HG03565 (cell line): ENCODE results near the gene WASL.

Experiments used
- ATAC-seq: cut with Tn5 transposase; IDR thresholded peaks from one replicate; pipeline ENCODE4 v1.9.1; 2021; ENCODE audit warnings: mild to moderate bottlenecking, moderate library complexity; ENCODE audit not compliant: unreplicated experiment

The WASL gene

GRCh38 chr7:123695944-123696677 lies 52.7 kb downstream of the WASL start:
- no peak for ATAC-seq

GRCh38 chr7:123692471-123692877 lies 56.3 kb downstream of the WASL start:
- no peak for ATAC-seq

- ATAC-seq, result no peak
Measured at GRCh38 chr7:123690550-123690949, 58.3 kb downstream of the WASL start.

GRCh38 chr7:123689250-123689649 lies 59.6 kb downstream of the WASL start:
- ATAC-seq, result no peak

- ATAC-seq, result no peak
Measured at GRCh38 chr7:123687727-123688126, 61.1 kb downstream of the WASL start.

GRCh38 chr7:123687161-123687560 lies 61.6 kb downstream of the WASL start:
- ATAC-seq, result no peak

- no peak for ATAC-seq
Measured at GRCh38 chr7:123682690-123683089, 66.1 kb downstream of the WASL start.

- ATAC-seq, result no peak
Measured at GRCh38 chr7:123681561-123681960, 67.2 kb downstream of the WASL start.

GRCh38 chr7:123680580-123680979 lies 68.2 kb downstream of the WASL start:
- no peak for ATAC-seq

GRCh38 chr7:123679614-123680013 lies 69.2 kb downstream of the WASL start:
- no peak for ATAC-seq

GRCh38 chr7:123677061-123677715 lies 71.6 kb downstream of the WASL start:
- ATAC-seq, result no peak

- no peak for ATAC-seq
Measured at GRCh38 chr7:123675181-123675473, 73.7 kb downstream of the WASL start.

- ATAC-seq, result no peak
Measured at GRCh38 chr7:123674399-123675180, 74.2 kb downstream of the WASL start.

GRCh38 chr7:123673752-123674398 lies 74.9 kb downstream of the WASL start:
- ATAC-seq, result no peak

GRCh38 chr7:123673137-123673732 lies 75.6 kb downstream of the WASL start:
- no peak for ATAC-seq

GRCh38 chr7:123669485-123669884 lies 79.3 kb downstream of the WASL start:
- no peak for ATAC-seq

- no peak for ATAC-seq
Measured at GRCh38 chr7:123666492-123666891, 82.3 kb downstream of the WASL start.

GRCh38 chr7:123665896-123666295 lies 82.9 kb downstream of the WASL start:
- no peak for ATAC-seq

GRCh38 chr7:123665157-123665556 lies 83.6 kb downstream of the WASL start:
- no peak for ATAC-seq

- ATAC-seq, result no peak
Measured at GRCh38 chr7:123663200-123663599, 85.6 kb downstream of the WASL start.

- ATAC-seq, result no peak
Measured at GRCh38 chr7:123662755-123663154, 86.0 kb downstream of the WASL start.
